Inflammatory macrophage treated with lipopolysaccharide for 4 hours (primary cell): ENCODE results near the gene MEGF10.

Source experiments
- DNase-seq: peaks from one replicate; pipeline ENCODE4 v3.0.0-alpha.2; 2020

The MEGF10 gene

GRCh38 chr5:127331890-127332649 lies 41.5 kb downstream of the MEGF10 start:
- DNase-seq = no peak

GRCh38 chr5:127333483-127333882 lies 42.9 kb downstream of the MEGF10 start:
- DNase-seq = no peak

GRCh38 chr5:127335381-127335780 lies 44.8 kb downstream of the MEGF10 start:
- no peak for DNase-seq

- DNase-seq = no peak
Measured at GRCh38 chr5:127337876-127338275, 47.3 kb downstream of the MEGF10 start.

- DNase-seq = no peak
Measured at GRCh38 chr5:127338501-127338900, 47.9 kb downstream of the MEGF10 start.

- no peak for DNase-seq
Measured at GRCh38 chr5:127340606-127341005, 50.0 kb downstream of the MEGF10 start.

GRCh38 chr5:127342364-127342763 lies 51.8 kb downstream of the MEGF10 start:
- DNase-seq = no peak

GRCh38 chr5:127343313-127343712 lies 52.7 kb downstream of the MEGF10 start:
- DNase-seq = no peak

- DNase-seq = no peak
Measured at GRCh38 chr5:127343866-127344265, 53.3 kb downstream of the MEGF10 start.

GRCh38 chr5:127344931-127345330 lies 54.3 kb downstream of the MEGF10 start:
- DNase-seq = no peak

- no peak for DNase-seq
Measured at GRCh38 chr5:127351418-127351817, 60.8 kb downstream of the MEGF10 start.

- no peak for DNase-seq
Measured at GRCh38 chr5:127352068-127352467, 61.5 kb downstream of the MEGF10 start.

- DNase-seq = no peak
Measured at GRCh38 chr5:127353327-127353726, 62.7 kb downstream of the MEGF10 start.

GRCh38 chr5:127353796-127354195 lies 63.2 kb downstream of the MEGF10 start:
- DNase-seq = no peak

- DNase-seq = no peak
Measured at GRCh38 chr5:127355337-127355736, 64.7 kb downstream of the MEGF10 start.

- peak; percentile 17 for DNase-seq
Measured at GRCh38 chr5:127358284-127358683, 67.7 kb downstream of the MEGF10 start.

- DNase-seq = peak; percentile 37
Measured at GRCh38 chr5:127358740-127359139, 68.1 kb downstream of the MEGF10 start.

GRCh38 chr5:127359502-127359901 lies 68.9 kb downstream of the MEGF10 start:
- no peak for DNase-seq

GRCh38 chr5:127363403-127363802 lies 72.8 kb downstream of the MEGF10 start:
- no peak for DNase-seq

GRCh38 chr5:127367029-127367428 lies 76.4 kb downstream of the MEGF10 start:
- DNase-seq = no peak

- no peak for DNase-seq
Measured at GRCh38 chr5:127367946-127368465, 77.4 kb downstream of the MEGF10 start.

GRCh38 chr5:127369796-127370195 lies 79.2 kb downstream of the MEGF10 start:
- DNase-seq = no peak

GRCh38 chr5:127370631-127371030 lies 80.0 kb downstream of the MEGF10 start:
- no peak for DNase-seq

- peak; percentile 7 for DNase-seq
Measured at GRCh38 chr5:127373858-127374491, 83.4 kb downstream of the MEGF10 start.
